Neural progenitor cell (in vitro differentiated cells): ENCODE measurements around the gene TRIM44. TPM values are rescaled to one million over a fixed set of nuclear protein-coding genes. Genes with fewer than 3 reads are reported as not detected.

Experiments
- DNase-seq: peaks from one replicate; pipeline ENCODE4 v3.0.0-alpha.2; 2016; ENCODE audit warnings: low spot score
- H2AFZ ChIP-seq: fragments of 200-600 bp; sonication (generic); replicated peaks from 2 replicates; pipeline ENCODE4 v1.6.1; 2016; ENCODE audit warnings: antibody characterized with exemption
- H3F3A ChIP-seq: fragments of 200-600 bp; sonication (generic); 2 replicates; pipeline ENCODE4 v1.6.1; 2016; ENCODE audit warnings: antibody characterized with exemption, low read depth
- H3K27ac ChIP-seq: fragments of 200-600 bp; sonication (generic); 2 replicates; pipeline ENCODE4 v1.5.1; 2016; ENCODE audit warnings: mild to moderate bottlenecking
- H3K27me3 ChIP-seq: fragments of 200-600 bp; sonication (generic); 2 replicates; pipeline ENCODE4 v1.6.1; 2016; ENCODE audit warnings: mild to moderate bottlenecking, moderate library complexity
- H3K36me3 ChIP-seq: fragments of 200-600 bp; sonication (generic); 2 replicates; pipeline ENCODE4 v1.5.1; 2016
- H3K4me1 ChIP-seq: fragments of 200-600 bp; sonication (generic); 2 replicates; pipeline ENCODE4 v1.6.1; 2016; ENCODE audit warnings: mixed run types
- H3K4me2 ChIP-seq: fragments of 200-600 bp; sonication (generic); 2 replicates; pipeline ENCODE4 v1.6.1; 2016
- H3K4me3 ChIP-seq: fragments of 200-600 bp; sonication (generic); 2 replicates; pipeline ENCODE4 v1.5.1; 2016
- H3K79me2 ChIP-seq: fragments of 200-600 bp; sonication (generic); 2 replicates; pipeline ENCODE4 v1.6.1; 2016; ENCODE audit warnings: low read depth
- H3K9ac ChIP-seq: fragments of 200-600 bp; sonication (generic); 2 replicates; pipeline ENCODE4 v1.6.1; 2016
- H3K9me3 ChIP-seq: fragments of 200-600 bp; sonication (generic); 2 replicates; pipeline ENCODE4 v1.5.1; 2016; ENCODE audit warnings: low read depth
- H4K20me1 ChIP-seq: fragments of 200-600 bp; sonication (generic); 2 replicates; pipeline ENCODE4 v1.6.1; 2016; ENCODE audit warnings: low read depth
- H3K27ac Mint-ChIP-seq: 3 replicates; pipeline ENCODE4 v1.8.0; 2021; ENCODE audit warnings: mixed read lengths
- H3K27me3 Mint-ChIP-seq: 2 replicates; pipeline ENCODE4 v1.8.0; 2022; ENCODE audit warnings: low read depth, mild to moderate bottlenecking, inconsistent platforms, moderate library complexity, mixed read lengths; ENCODE audit not compliant: insufficient read depth
- H3K36me3 Mint-ChIP-seq: 3 replicates; pipeline ENCODE4 v1.8.0; 2021; ENCODE audit warnings: mixed read lengths
- H3K4me1 Mint-ChIP-seq: 3 replicates; pipeline ENCODE4 v1.8.0; 2021; ENCODE audit warnings: mixed read lengths
- H3K4me3 Mint-ChIP-seq: 3 replicates; pipeline ENCODE4 v1.8.0; 2021; ENCODE audit warnings: mild to moderate bottlenecking, moderate library complexity, mixed read lengths
- H3K9me3 Mint-ChIP-seq: 3 replicates; pipeline ENCODE4 v1.8.0; 2020; ENCODE audit warnings: mixed read lengths
- CTCF ChIP-seq: fragments of 200-600 bp; sonication (generic); IDR thresholded peaks from 2 replicates; pipeline ENCODE4 v1.5.1; 2017; ENCODE audit warnings: antibody characterized with exemption, mild to moderate bottlenecking
- EZH2 ChIP-seq: fragments of 200-600 bp; sonication (generic); IDR thresholded peaks from 2 replicates; pipeline ENCODE4 v1.6.1; 2017; ENCODE audit warnings: antibody characterized with exemption, mild to moderate bottlenecking, moderate library complexity
- EZH2phosphoT487 ChIP-seq: fragments of 200-600 bp; sonication (generic); IDR thresholded peaks from 2 replicates; pipeline ENCODE4 v1.6.1; 2017; ENCODE audit warnings: antibody characterized with exemption
- total RNA-seq: library from RNA; depleted of rRNA; stranded (reverse); fragments of >200 nt; gene quantifications from 2 replicates; pipeline ENCODE4 v1.2.3, GENCODE V29; 2015; ENCODE audit warnings: low replicate concordance

The TRIM44 gene
- total RNA-seq, 1 donor from 2014 or later: 44.1 TPM

GRCh38 chr11:35675901-35676610 lies 13.5 kb downstream of the TRIM44 start:
- no peak overlapping the region for H3K27ac Mint-ChIP-seq
- peaks cover 17% of the 10 kb centered on the region for H4K20me1 ChIP-seq
- H3K4me2 ChIP-seq: no peak overlapping the region

GRCh38 chr11:35676611-35676965 lies 14.0 kb downstream of the TRIM44 start:
- H3F3A ChIP-seq: no peaks in the 10 kb centered on the region
- no peaks in the 10 kb centered on the region for H3K36me3 ChIP-seq
- Mint-ChIP-seq H3K36me3 (peaks cover 10% of the 10 kb centered on the region), H3K27me3 (no peaks in the 10 kb centered on the region), H3K4me3 (no peak overlapping the region), H3K27ac (no peak overlapping the region), H3K4me1 (peaks cover 11% of the 10 kb centered on the region), H3K9me3 (no peaks in the 10 kb centered on the region)
- H3K4me2 ChIP-seq: no peak overlapping the region
- H3K27me3 ChIP-seq: no peaks in the 10 kb centered on the region
- no peak overlapping the region for H2AFZ ChIP-seq
- H3K79me2 ChIP-seq: peaks cover 88% of the 10 kb centered on the region
- no peak overlapping the region for H3K9ac ChIP-seq
- H3K4me1 ChIP-seq: no peaks in the 10 kb centered on the region
- H3K4me3 ChIP-seq: no peak overlapping the region
- H4K20me1 ChIP-seq: peaks cover 14% of the 10 kb centered on the region
- H3K9me3 ChIP-seq: no peaks in the 10 kb centered on the region
- DNase-seq: no peak
- no peak for TF ChIP-seq CTCF
- TF ChIP-seq EZH2phosphoT487: no peak
- TF ChIP-seq EZH2: no peak
- H3K27ac ChIP-seq: no peak overlapping the region

More at GRCh38 chr11:35675901-35676610, 13.5 kb downstream of the TRIM44 start:
- H3K79me2 ChIP-seq: peaks cover 88% of the 10 kb centered on the region
- no peaks in the 10 kb centered on the region for H3F3A ChIP-seq
- H3K36me3 Mint-ChIP-seq: peaks cover 12% of the 10 kb centered on the region
- H2AFZ ChIP-seq: no peak overlapping the region
- H3K4me3 ChIP-seq: no peak overlapping the region
- no peaks in the 10 kb centered on the region for H3K9me3 ChIP-seq
- no peak overlapping the region for H3K9ac ChIP-seq
- H3K4me3 Mint-ChIP-seq: no peak overlapping the region
- TF ChIP-seq EZH2: no peak
- TF ChIP-seq CTCF: no peak
- no peak for TF ChIP-seq EZH2phosphoT487
- H3K36me3 ChIP-seq: no peaks in the 10 kb centered on the region
- no peaks in the 10 kb centered on the region for H3K27me3 ChIP-seq
- peaks cover 6% of the 10 kb centered on the region for H3K4me1 Mint-ChIP-seq
- no peaks in the 10 kb centered on the region for H3K9me3 Mint-ChIP-seq
- H3K27me3 Mint-ChIP-seq: no peaks in the 10 kb centered on the region
- no peaks in the 10 kb centered on the region for H3K4me1 ChIP-seq
- H3K27ac ChIP-seq: no peak overlapping the region
- DNase-seq: no peak

GRCh38 chr11:35677904-35678303 lies 15.3 kb downstream of the TRIM44 start:
- Histone ChIP-seq H4K20me1 (peaks cover 11% of the 10 kb centered on the region), H3K27me3 (no peaks in the 10 kb centered on the region), H3K27ac (no peak overlapping the region), H3K9me3 (no peaks in the 10 kb centered on the region), H3K4me2 (no peak overlapping the region), H3F3A (peaks cover 9% of the 10 kb centered on the region), H2AFZ (no peak overlapping the region), H3K4me3 (no peak overlapping the region), H3K36me3 (no peaks in the 10 kb centered on the region), H3K4me1 (peaks cover 9% of the 10 kb centered on the region), H3K79me2 (peaks cover 85% of the 10 kb centered on the region), H3K9ac (no peak overlapping the region)
- TF ChIP-seq CTCF (no peak), EZH2phosphoT487 (no peak), EZH2 (no peak)
- H3K27me3 Mint-ChIP-seq: peaks cover 2% of the 10 kb centered on the region
- H3K36me3 Mint-ChIP-seq: peaks cover 5% of the 10 kb centered on the region
- peaks cover 23% of the 10 kb centered on the region for H3K4me1 Mint-ChIP-seq
- H3K27ac Mint-ChIP-seq: no peak overlapping the region
- H3K4me3 Mint-ChIP-seq: no peak overlapping the region
- no peaks in the 10 kb centered on the region for H3K9me3 Mint-ChIP-seq
- no peak for DNase-seq
